Hematopoietic multipotent progenitor cell treated with erythropoietin and hydrocortisone succinate and interleukin-3 and kit ligand, for 15 days (in vitro differentiated cells): ENCODE measurements around the gene IL25.

Experiments used
- DNase-seq: peaks from one replicate; pipeline ENCODE4 v3.0.0-alpha.2; 2015; ENCODE audit warnings: low spot score

IL25 gene

DNA sequence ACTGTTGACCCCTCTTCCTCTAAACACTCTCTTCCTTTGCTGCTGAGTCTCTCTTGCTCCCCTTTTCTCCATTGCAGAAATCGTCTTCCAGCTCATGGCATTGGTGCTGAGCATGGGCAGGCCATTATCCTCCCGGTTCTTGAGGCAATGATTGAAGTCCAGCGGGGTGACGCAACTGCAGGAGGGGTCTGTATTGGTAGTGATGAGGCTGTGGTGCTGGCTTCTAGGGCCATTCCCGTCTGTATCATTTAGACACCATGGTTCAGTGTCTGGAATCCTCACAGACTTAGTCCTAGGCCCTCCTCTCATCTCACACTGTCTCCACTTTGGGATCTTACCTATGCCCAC lies 19.2 kb upstream of the IL25 start:
- DNase-seq, result no peak

GRCh38 chr14:23354990-23355389 lies 17.6 kb upstream of the IL25 start:
- no peak for DNase-seq

DNA sequence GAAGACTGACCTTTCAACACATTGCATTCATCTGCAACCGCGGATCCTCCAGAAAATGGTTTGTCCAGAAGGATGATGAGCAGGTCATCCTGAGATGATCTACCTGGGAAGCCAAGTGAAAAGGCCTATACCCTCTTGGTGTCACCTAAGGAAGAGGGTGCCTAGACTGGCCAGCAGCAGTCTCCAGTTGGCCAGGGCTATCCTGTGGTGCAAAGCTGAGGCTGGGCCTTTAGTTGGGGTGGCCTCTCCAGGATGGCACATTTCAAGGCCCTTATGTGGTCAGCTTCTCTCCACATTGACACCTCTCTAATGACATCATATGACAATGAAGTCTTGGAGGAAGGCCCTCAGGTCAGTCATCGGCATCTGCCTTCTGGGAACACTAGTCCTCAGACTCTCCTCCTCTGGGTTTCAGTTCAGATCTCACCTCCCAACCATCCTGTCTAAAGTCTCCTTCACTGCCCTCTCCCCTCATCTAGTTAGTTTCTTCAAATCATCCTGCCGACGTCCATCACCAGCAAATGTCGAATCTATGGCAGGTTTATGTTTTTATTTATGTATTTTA lies 16.7 kb upstream of the IL25 start:
- no peak for DNase-seq

- no peak for DNase-seq
These were observed 15.9 kb upstream of the IL25 start for GRCh38 chr14:23356662-23357061.

DNA sequence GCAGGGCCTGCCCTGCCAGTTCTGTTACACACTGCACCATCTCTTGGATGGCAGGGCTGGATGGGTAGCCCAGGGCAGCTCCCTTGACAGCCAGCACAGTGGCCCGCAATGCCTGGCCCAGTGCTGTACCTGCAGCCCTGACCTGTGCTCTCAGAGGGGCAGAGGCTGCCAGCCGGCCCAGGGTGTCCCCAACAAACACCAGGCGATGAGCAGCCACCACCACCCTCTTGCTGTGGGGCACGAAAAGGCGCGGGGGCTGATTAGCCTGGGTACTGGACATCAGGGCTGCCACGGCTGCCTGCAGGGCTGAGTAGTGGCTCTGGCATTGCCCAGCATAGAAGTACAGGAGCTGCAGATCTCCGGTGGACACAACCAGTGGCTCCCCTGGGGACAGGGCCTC lies 15.3 kb upstream of the IL25 start:
- no peak for DNase-seq

GRCh38 chr14:23358042-23358441 lies 14.6 kb upstream of the IL25 start:
- no peak for DNase-seq

DNA sequence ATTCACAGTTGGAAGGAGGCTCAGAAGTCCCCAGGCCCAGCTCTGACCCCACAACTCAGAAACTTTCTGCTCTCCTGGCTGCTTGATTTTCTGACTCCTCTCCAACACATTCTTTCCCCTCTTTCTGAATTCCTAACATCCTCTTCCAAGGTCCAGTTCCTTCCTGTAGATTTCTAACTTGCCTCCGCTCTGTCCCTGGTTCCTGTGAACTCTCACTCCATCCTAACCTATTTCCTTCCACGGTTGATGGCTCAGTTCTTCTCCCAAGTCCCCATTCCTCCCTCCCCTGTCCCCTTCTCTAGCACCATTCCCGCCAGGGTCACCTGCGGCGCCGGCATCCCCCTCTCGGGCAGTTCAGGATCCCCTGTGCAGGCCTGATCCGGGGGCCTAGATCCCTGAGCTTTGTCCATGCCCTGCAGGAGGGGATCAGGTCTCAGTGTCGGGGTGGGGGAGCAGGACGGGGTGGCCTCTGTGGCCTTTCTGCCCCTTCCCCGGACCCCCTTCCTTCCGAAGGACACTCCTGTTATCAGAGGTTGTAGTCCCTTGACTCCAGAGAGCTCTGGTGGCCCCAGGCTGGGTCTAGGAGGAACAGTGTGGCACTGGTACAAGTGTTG lies 13.9 kb upstream of the IL25 start:
- no peak for DNase-seq

DNA sequence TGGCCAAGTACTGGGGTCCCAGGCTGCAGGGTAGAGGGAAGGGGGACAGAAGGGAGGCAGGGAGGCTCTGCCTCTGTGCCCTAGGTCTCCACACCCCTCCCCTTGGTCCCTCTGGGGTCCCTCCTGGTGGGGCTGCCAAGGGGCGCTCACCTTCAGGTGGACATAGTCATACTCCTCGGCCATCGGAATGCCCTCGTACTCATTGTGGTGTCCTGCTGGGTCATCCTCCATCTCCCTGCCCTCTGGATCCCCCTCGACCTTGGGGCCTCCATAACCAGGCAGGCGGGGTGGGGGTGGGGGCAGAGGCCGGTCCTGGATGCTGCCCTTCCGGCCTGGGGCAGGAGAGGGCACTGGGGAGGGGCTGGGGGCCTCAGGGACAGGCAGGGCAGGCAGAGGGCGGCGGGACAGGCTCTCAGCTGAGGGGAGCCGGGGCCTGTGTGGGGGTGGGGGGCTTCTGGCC lies 13.4 kb upstream of the IL25 start:
- DNase-seq, result no peak

GRCh38 chr14:23359722-23360447 lies 12.7 kb upstream of the IL25 start:
- no peak for DNase-seq

DNA sequence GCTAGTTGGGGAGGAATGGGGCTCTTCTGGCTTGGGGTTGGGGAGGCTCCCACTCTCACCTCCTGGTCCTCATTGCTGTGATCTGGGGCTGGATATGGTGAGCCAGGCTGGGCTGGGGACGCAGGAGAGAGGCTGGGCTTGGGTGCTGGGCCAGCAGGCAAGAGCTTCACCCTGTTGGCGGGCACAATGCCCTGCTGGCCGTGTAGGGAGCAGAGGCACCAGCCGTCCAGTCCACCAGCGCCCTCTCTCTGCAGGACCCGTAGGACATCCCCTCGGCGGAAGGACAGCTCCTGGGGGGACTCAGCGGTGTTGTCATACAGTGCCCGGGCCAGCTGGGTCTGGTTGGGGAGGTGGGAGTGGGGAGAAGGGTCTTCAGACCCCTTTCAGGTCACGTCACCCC lies 12.1 kb upstream of the IL25 start:
- no peak for DNase-seq

DNA sequence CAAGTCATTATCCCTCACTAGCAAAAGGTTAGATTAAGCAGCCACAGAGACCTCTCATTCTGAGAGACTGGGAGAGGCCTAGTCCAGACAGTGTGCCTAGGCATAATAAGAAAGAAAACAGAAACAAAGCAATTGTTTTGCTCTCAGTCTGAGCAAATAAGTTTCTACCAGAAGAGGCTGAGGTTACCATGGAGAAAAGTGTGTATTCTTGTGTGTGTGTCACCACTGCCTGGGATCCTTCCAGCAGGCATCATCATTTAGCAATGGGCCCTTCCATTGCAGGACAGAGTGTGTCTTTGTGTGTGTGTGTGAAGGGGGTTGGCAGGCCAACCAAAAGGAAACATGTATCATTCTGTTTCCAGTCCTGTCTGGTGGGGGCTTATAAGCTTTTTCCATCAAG lies 11.3 kb upstream of the IL25 start:
- DNase-seq, result no peak

GRCh38 chr14:23361763-23362162 lies 10.8 kb upstream of the IL25 start:
- no peak for DNase-seq

DNA sequence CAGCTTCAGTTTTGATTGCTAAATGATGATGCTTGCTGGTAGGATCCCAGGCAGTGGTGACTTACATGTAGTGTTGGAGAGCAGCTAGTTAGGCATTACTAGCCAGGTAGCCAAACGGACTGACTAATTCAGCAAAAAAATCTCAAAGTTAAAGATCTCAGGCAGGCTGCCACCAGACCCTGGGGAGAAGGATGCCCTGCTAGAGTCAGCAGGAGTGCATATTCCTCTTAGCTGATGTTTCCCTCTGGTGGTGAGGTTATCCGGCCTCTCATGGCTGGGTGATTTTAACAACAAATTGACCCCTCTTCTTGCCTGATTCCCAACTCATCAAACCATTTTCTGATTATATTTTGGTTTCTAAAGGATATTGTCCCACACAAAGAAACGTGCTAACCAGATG lies 10.4 kb upstream of the IL25 start:
- no peak for DNase-seq

DNA sequence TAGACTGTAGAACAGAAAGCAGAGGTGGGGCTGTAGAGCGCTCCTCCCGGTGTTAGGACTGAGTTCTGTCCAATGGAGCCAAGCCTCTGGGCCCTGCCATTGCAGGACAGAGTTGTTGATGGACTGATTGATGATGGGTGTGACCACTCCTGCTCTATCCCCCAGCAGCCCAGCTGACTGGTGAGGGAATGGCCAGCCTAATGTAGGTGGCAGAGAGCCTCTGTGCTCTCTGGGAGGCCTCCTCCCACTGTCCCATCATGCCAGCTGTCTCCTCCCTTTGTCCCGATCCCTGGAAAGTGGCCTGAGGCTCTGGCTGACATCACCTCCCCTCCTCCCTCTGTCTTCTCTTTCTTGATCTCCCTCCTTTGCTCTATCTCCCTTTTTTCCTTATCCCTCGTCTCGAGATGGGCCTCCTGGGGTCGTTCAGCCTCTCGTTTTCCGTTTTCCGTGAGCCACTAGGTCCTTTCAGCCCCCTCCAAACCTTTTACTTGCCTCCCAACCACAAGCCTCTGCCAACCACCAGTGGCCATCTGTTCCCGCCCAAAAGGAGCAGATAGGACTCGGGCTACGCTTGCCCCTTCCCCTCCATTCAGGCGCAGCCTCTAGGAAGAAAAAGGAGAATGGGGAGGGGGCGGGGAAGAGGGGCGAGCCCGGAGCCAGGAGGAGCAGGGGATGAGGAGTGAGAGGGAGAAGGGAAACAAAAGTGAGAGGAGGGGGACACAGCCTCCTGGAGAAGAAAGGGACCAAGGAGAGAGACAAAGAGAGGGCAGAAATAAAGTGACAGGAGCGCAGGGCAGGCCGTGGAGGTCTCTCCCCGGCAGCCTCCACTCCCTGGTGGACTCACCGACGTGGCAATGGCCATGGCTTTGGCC lies 8.2 kb upstream of the IL25 start:
- DNase-seq, result no peak

DNA sequence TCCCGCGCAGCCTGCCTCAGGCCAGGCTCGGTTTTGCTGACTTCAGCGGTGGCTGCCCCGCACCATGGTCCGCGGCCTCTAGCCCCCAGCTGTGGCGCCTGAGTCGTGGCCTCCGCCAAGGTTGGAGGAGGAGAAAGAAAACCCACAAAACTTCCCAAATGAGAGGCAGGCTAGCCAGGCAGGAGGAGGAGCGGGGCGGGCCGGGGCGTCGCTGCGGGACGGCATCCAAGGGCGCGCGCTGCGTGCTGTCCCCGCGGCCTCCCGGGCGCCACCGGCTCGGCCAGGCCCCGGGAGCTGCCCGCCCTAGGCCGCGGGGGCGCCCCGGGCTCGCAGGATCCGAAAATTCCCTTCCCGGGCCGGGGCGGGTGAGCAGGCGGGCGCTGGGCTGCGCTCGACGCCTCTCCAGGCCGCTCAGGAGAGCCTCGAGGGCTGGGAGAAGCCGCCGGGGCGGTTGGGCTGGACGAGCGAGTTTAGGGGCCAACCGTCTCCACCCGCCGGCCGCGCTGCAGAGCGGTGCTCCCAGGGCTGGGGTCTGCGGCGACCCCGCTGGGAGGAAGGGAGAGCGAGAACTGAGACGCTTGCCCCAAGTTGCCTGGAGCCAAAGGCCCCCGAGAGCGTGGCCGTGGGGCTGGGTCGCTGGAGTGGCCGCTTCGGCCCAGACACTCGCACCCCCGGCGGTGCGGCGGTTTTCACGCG lies 7.4 kb upstream of the IL25 start, which contains the start of gene EFS:
TSS of gene EFS (minus strand) at position 137 of the 696 bp plus-strand sequence. CDS start 147 bp downstream, outside the sequence.
- DNase-seq, result no peak

DNA sequence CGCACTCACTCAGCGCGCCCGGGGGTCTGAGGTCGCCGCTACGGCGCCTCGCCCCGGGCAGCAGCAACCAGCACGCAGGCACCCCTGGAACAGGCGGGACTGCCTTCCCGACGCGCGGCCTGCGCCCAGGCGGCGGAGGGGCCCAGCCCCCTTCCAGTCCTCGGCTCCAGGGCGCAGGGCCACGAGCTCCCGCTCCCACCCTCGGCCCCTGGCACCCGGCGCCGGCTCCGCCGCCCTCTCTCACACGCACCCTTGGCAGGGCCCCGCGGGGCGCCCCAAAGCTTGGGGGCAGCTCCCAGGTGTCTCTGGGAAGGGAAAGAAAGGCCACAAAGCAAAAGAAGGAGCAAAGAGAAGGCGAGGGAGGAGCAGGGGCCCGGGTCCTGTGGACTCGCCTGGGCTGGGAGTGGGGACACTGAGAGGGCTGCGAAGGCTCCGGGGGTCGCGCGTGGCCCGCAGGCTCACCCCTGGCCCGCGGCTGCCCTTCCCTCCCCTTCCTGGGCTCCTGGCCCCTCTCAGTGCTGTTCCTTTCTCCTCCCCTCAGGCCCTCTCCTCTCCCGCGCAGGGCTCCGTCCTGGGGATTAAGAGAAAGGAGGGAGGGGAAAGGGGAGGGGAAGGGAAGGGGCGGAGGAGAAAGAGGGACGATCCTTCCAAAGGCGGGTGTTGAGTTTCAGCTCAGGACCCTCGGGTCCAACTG lies 6.7 kb upstream of the IL25 start:
- no peak for DNase-seq

DNA sequence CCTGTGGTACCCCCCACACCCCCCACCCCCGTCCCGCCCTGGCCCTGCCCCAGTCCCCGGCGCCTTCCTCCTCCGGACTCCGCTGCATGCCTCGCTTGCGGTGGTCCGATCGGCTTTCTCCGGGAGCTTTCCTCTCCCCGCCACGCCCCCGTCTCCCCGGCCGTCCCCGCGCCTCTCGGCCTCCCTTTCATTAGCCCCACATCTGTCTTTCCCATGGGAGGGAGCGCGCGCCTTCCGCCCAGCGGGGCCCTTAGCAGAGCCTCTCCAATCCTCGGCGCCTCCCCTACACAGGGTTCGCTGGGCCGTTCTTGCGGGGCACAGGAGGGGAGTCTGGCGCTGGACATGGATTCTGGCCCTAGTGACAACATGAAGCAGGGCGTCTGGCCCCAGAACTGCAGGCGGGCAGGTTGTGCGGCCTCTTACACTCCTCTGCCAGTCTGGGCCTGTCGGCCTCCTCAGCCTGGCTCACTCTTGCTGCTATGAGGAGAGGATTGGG lies 6.1 kb upstream of the IL25 start:
- DNase-seq, result no peak

- no peak for DNase-seq
These were observed 2.4 kb upstream of the IL25 start for GRCh38 chr14:23370221-23370620.

DNA sequence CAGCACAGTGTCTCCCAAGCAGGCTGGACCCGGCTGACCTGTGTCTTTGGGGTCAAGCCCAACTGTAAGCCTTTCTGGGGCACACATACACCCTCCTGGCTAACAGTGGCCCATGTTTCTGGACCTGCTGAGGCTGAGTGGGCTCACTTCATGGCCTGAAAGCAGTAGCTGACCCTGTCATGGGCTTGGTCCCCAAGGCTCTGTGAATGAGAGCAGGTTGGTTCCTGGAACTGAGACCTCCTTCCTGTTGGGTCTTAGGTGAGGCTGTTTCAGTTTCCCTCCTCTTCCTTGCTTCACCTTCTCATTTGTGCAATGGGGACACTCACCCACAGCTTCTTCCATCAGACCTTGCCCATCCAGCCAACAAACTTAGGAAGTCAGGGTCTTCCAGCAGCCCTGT lies 744 bp upstream of the IL25 start:
- DNase-seq, result no peak

GRCh38 chr14:23373041-23373440 lies 432 bp downstream of the IL25 start:
- no peak for DNase-seq
